Psoas muscle (tissue), 8 donors: ENCODE results near the gene GUCA1C. TPM values are rescaled to one million over a fixed set of nuclear protein-coding genes. Genes with fewer than 3 reads are reported as not detected.

ENCODE experiments used
- ATAC-seq, 4 donors: fragments of 200-7000 bp; cut with Tn5 transposase; one replicate each; pipeline ENCODE4 v1.9.1; 2020; ENCODE audit warnings: moderate library complexity in 3 of 4, mild to moderate bottlenecking in 2 of 4
- DNase-seq, 2 donors: peaks; one replicate each; pipeline ENCODE4 v3.0.0-alpha.2; 2020
- H3K27ac ChIP-seq: fragments of 200-600 bp; one replicate; pipeline ENCODE4 v1.8.0; 2022
- H3K27me3 ChIP-seq, 3 donors: fragments of 200-600 bp in 1 of 3; one replicate each; pipeline versions ENCODE4 v1.6.1 to v1.8.0; 2013 to 2022; ENCODE audit warnings: low read length in 2 of 3, mild to moderate bottlenecking in 2 of 3, moderate library complexity in 1 of 3; ENCODE audit not compliant: insufficient read depth in 3 of 3
- H3K36me3 ChIP-seq, 2 donors: fragments of 200-600 bp in 1 of 2; one replicate each; pipeline versions ENCODE4 v1.6.1 to v1.8.0; 2013 to 2022; ENCODE audit warnings: low read depth in 1 of 2, mild to moderate bottlenecking in 1 of 2, moderate library complexity in 1 of 2; ENCODE audit not compliant: insufficient read depth in 1 of 2
- H3K4me1 ChIP-seq: fragments of 200-600 bp; one replicate; pipeline ENCODE4 v1.8.0; 2022
- H3K4me3 ChIP-seq: fragments of 200-600 bp; one replicate; pipeline ENCODE4 v1.8.0; 2022; ENCODE audit warnings: mild to moderate bottlenecking
- H3K9me3 ChIP-seq: fragments of 200-600 bp; one replicate; pipeline ENCODE4 v1.8.0; 2022
- WGBS, 3 donors: extraction: QIAGEN DNeasy Blood & Tissue Kit; methylation state at CpG; one replicate each; pipeline versions ENCODE4 v1.1.6 to v1.1.7; 2013; 5-methylcytosine and 5-hydroxymethylcytosine counted together
- intact Hi-C, 2 donors: fragments of 100-400 bp; cut with DNase I; formaldehyde crosslinking; loops; one replicate each; pipeline versions ENCODE4 v1.11.0 to v1.14.2; 2022
- polyA plus RNA-seq, 3 donors: library from polyadenylated mRNA; stranded (reverse); fragments of 200-250 nt; gene quantifications; one replicate each; pipeline ENCODE4 v1.2.3, GENCODE V29; 2013
- total RNA-seq, 4 donors: library from RNA; stranded (reverse); fragmentation: NEBNext Ultra II Directional in 2 of 4; extraction: Animal tissue kit (Norgen Biotek cat#: 25700) in 2 of 4; gene quantifications; one replicate each; pipeline versions ENCODE4 v1.2.1 to v1.2.4, GENCODE V29; 2021 to 2023
- TF ChIP-seq, protein P1 (sequence below): fragments of 200-600 bp; IDR thresholded peaks from one replicate; pipeline ENCODE4 v1.8.0; 2022; ENCODE audit warnings: antibody characterized with exemption
- donor health status: healthy with polysubstance abuse.
- donor health status: DM: no; HTN: no; CAD: no; lungs with moderate emphysema.
- donor health status: Bipolar disorder and iron deficiency.
- donor health status: healthy.
- donor health status: DM: yes; HTN: yes; CAD: no.
- donor health status: DM: no; HTN: no; CAD: no.
- donor health status: DM: no; HTN: no; CAD: no.
- donor health status: DM: yes; HTN: yes; CAD: no.

GUCA1C gene
- total and polyA plus RNA-seq, 7 donors = not detected

DNA sequence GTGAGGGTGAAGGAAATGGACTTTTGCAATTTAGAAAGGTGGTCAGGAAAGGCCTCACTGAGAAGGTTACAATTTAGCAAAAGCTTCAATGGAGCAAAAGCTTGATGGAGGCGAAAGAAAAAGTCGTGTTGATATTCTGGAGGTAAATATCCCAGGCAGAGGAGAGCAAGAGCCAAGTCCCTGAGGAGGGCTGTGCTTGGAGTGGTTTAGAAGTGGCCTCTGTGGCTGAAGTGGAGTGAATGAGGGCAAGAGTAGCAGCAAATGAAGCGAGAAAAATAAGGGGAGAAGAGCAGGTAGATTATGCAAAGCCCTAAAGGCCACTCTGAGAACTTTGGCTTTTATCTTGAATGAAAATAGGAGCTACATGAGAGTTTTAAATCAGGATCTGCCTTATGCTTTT lies 54.1 kb downstream of the GUCA1C start:
- no peak for ATAC-seq
- DNase-seq = no peak
- intact Hi-C loops = no loop called here
- H3K27ac ChIP-seq = no peak overlapping the region
- TF ChIP-seq, protein P1, sequence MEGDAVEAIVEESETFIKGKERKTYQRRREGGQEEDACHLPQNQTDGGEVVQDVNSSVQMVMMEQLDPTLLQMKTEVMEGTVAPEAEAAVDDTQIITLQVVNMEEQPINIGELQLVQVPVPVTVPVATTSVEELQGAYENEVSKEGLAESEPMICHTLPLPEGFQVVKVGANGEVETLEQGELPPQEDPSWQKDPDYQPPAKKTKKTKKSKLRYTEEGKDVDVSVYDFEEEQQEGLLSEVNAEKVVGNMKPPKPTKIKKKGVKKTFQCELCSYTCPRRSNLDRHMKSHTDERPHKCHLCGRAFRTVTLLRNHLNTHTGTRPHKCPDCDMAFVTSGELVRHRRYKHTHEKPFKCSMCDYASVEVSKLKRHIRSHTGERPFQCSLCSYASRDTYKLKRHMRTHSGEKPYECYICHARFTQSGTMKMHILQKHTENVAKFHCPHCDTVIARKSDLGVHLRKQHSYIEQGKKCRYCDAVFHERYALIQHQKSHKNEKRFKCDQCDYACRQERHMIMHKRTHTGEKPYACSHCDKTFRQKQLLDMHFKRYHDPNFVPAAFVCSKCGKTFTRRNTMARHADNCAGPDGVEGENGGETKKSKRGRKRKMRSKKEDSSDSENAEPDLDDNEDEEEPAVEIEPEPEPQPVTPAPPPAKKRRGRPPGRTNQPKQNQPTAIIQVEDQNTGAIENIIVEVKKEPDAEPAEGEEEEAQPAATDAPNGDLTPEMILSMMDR = no peak
- H3K9me3 ChIP-seq = no peaks in the 10 kb centered on the region
- no peaks in the 10 kb centered on the region for H3K4me1 ChIP-seq
- no peak overlapping the region for H3K4me3 ChIP-seq
- no peaks in the 10 kb centered on the region for H3K27me3 ChIP-seq
- no peaks in the 10 kb centered on the region for H3K36me3 ChIP-seq
- 78 to 81% (median 79%) methylated on average over 3 of the region's 3 CpGs for WGBS, 3 donors

DNA sequence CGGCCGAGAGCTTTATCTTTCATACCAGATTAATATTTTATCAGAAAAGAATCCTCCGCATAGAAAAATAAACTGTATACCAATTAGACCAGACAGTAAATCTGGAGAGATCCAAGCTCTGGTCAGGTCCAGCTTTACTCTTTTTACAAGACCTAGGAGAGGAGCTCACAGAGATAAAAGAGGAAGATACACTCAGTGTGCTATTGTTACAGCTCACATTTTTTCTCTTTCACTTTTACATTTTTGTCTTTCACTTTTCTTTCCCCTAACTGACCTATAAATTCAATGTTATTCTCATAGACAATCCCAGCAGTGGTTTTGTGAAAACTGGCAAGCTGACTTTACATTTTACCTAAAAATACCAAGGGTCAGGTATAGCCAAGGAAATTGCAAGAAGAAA lies 55.8 kb downstream of the GUCA1C start:
- Histone ChIP-seq H3K9me3 (no peaks in the 10 kb centered on the region), H3K27me3 (no peaks in the 10 kb centered on the region), H3K4me1 (no peaks in the 10 kb centered on the region), H3K36me3 (no peaks in the 10 kb centered on the region), H3K4me3 (no peak overlapping the region), H3K27ac (no peak overlapping the region)
- ATAC-seq (no peak), DNase-seq (no peak)
- intact Hi-C loops = no loop called here
- 86 to 94% (median 90%) methylated on average over 3 of the region's 3 CpGs for WGBS, 3 donors
- TF ChIP-seq, protein P1 = no peak

DNA sequence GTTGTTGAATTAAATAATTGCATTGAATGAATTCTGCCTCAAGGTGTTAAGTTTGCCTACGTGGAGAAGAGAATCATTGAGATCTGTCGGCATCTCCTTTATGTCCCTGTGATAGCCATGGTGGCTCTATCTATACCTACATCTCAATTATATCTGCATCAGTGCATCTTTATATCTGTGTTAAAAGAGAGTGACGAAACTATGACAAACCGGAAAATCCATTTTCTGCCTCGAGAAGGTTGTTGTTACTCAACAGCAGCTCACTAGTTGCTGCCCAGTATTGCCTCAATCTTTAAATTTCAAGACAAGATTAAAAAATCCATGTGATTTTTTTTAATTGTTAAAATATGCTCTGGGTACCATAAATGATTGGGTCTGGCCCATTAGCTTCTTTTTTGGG lies 58.7 kb downstream of the GUCA1C start:
- Histone ChIP-seq H3K4me1 (no peaks in the 10 kb centered on the region), H3K4me3 (no peak overlapping the region), H3K27ac (no peak overlapping the region), H3K36me3 (no peaks in the 10 kb centered on the region), H3K27me3 (no peaks in the 10 kb centered on the region), H3K9me3 (no peaks in the 10 kb centered on the region)
- 64 to 69% (median 67%) methylated on average over 5 of the region's 5 CpGs for WGBS, 3 donors
- DNase-seq (no peak), ATAC-seq (no peak)
- TF ChIP-seq, protein P1 = no peak
- intact Hi-C loops = no loop called here

DNA sequence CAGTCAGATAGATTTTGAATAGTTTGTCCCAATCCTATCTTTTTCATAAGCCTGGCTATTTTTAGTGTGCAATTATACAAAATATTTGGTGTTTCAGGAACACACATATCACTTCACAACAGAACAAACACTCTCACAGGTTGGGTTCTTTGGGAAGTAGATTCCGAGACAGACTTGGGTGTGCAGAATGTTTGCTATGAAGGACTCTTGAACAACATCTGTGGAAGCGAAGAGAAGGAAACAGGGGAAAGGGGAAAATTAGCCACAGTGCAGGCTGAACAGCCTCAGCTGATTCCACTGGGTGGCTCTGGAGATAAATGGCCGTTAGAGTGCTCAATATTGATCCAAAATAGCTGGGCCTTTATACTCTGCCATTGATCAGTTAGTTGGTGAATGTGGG lies 61.8 kb downstream of the GUCA1C start:
- Histone ChIP-seq H3K4me3 (no peak overlapping the region), H3K36me3 (no peaks in the 10 kb centered on the region), H3K27me3 (no peaks in the 10 kb centered on the region), H3K27ac (no peak overlapping the region), H3K9me3 (no peaks in the 10 kb centered on the region), H3K4me1 (no peaks in the 10 kb centered on the region)
- TF ChIP-seq, protein P1 = no peak
- no peak for DNase-seq
- ATAC-seq = no peak
- 69 to 80% (median 77%) methylated on average over 3 of the region's 3 CpGs for WGBS, 3 donors
- intact Hi-C loops = no loop called here

DNA sequence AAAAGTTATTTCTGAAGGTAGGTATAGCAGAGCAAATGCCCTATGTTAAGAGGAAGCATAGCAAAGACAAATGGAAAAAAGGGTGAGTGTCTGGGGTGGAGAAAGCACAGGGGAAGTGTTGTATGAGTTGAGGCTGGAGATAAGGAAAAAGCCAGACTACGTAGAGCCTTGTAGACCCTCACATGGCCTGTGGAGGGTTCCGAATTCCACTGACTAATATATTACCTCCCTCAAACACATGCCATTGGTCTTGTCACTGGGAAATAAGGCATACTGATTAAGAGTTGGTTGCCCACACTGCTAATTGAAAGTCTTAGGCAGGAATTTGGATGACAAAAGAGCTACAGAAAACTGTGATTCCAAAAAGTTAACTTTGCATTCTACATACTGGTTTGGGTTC lies 65.9 kb downstream of the GUCA1C start:
- TF ChIP-seq, protein P1 = no peak
- Histone ChIP-seq H3K9me3 (no peaks in the 10 kb centered on the region), H3K36me3 (no peaks in the 10 kb centered on the region), H3K4me1 (no peaks in the 10 kb centered on the region), H3K27ac (no peak overlapping the region), H3K27me3 (no peaks in the 10 kb centered on the region), H3K4me3 (no peak overlapping the region)
- DNase-seq (no peak), ATAC-seq (no peak)
- intact Hi-C loops = no loop called here
- 74 to 85% (median 78%) methylated on average over 2 of the region's 2 CpGs for WGBS, 3 donors
